ENCODE data around the gene MUC13.

The MUC13 gene

GRCh38 chr3:124895756-124896155 is 38.8 kb downstream of the MUC13 start:
- TF ChIP-seq ZFX (IDR thresholded peaks at IDR 0.05; ENCODE audit: borderline replicate concordance) = no peak
- TF ChIP-seq, protein P1, sequence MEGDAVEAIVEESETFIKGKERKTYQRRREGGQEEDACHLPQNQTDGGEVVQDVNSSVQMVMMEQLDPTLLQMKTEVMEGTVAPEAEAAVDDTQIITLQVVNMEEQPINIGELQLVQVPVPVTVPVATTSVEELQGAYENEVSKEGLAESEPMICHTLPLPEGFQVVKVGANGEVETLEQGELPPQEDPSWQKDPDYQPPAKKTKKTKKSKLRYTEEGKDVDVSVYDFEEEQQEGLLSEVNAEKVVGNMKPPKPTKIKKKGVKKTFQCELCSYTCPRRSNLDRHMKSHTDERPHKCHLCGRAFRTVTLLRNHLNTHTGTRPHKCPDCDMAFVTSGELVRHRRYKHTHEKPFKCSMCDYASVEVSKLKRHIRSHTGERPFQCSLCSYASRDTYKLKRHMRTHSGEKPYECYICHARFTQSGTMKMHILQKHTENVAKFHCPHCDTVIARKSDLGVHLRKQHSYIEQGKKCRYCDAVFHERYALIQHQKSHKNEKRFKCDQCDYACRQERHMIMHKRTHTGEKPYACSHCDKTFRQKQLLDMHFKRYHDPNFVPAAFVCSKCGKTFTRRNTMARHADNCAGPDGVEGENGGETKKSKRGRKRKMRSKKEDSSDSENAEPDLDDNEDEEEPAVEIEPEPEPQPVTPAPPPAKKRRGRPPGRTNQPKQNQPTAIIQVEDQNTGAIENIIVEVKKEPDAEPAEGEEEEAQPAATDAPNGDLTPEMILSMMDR (IDR thresholded peaks at IDR 0.05) = no peak

GRCh38 chr3:124893526-124893925 is 41.0 kb downstream of the MUC13 start:
- H3K27ac ChIP-seq = no peak overlapping the region
- TF ChIP-seq ZFX (IDR thresholded peaks at IDR 0.05; ENCODE audit: borderline replicate concordance) = no peak
- TF ChIP-seq, protein P1 (IDR thresholded peaks at IDR 0.05) = no peak

More at GRCh38 chr3:124895756-124896155, 38.8 kb downstream of the MUC13 start:
- no peak overlapping the region for H3K27ac ChIP-seq

GRCh38 chr3:124890573-124891190 is 43.9 kb downstream of the MUC13 start:
- no peak overlapping the region for H3K27ac ChIP-seq
- TF ChIP-seq ZFX (IDR thresholded peaks at IDR 0.05; ENCODE audit: borderline replicate concordance) = no peak
- TF ChIP-seq, protein P1 (IDR thresholded peaks at IDR 0.05) = no peak

GRCh38 chr3:124888482-124889441 is 45.8 kb downstream of the MUC13 start:
- TF ChIP-seq, protein P1 (IDR thresholded peaks at IDR 0.05) = no peak
- TF ChIP-seq ZFX (IDR thresholded peaks at IDR 0.05; ENCODE audit: borderline replicate concordance) = no peak
- H3K27ac ChIP-seq = peak overlapping the region; percentile 92

DNA sequence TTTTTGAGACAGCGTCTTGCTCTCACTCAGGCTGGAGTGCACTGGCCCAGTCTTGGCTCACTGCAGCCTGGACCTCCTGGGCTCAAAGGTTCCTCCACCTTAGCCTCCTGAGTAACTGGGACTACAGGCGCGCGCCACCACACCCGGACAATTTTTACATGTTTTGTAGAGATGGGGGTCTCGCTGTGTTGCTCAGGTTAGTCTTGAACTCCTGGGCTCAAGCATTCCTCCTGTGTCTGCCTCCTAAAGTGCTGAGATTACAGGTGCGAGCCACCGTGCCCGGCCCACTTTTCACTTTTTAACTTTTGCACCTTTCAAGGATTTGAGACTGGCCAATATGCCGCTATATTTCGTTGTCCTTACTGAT is 46.6 kb downstream of the MUC13 start:
- peak overlapping the region; percentile 92 for H3K27ac ChIP-seq
- no peak for TF ChIP-seq ZFX (IDR thresholded peaks at IDR 0.05; ENCODE audit: borderline replicate concordance)
- TF ChIP-seq, protein P1 (IDR thresholded peaks at IDR 0.05) = no peak

DNA sequence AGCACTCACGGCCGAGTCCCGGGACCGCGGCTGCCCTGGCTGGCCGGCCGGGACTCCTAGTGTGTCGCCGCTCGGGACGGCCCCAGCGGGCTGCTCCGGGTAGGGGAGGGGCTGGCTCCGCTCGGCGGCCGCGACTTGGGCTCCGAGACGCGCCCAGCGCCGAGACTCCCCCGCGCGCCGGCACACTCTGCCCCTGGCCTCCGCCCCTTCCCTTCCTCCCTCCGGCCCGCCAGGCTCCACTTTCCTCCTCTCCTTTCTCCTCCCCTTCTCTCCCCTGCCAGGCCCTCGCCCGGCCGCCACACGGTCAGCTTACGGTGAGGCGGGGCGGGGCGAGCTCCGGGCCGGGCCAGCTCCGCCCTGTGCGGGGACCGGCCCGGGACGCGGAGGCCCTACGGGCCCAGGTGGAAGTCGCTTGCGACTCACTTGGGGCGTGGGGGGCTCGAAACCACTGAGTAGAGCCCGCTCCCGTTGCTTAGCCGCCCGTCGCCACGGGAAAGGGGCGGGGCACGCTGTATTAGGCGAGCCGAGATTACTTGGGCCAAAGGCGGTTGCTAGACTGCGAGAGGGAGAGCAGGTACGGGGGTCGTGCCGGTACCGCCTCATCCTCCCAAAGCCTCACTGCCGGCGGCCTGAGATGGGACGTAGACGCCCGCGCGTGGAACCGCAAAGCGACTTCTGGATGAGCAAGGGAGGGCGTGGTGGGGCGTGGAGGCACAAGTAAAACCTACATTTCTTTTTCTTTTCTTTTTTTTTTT is 47.2 kb downstream of the MUC13 start, which contains the start of gene ITGB5:
ITGB5 (minus strand) TSS at position 189 of the 755 bp plus-strand sequence. CDS start 365 bp downstream, outside the sequence.
- no peak for TF ChIP-seq ZFX (IDR thresholded peaks at IDR 0.05; ENCODE audit: borderline replicate concordance)
- TF ChIP-seq, protein P1 (IDR thresholded peaks at IDR 0.05) = no peak
- H3K27ac ChIP-seq = peak within 1 kb of the TSS; percentile 92
